AG09309 (cell line): ENCODE data around the gene TEAD2.

Experiments
- DNase-seq: peaks from one replicate; pipeline ENCODE4 v3.0.0-alpha.2; 2010; ENCODE audit warnings: low read depth
- H3K4me3 ChIP-seq: 2 replicates; pipeline ENCODE4 v1.5.1; 2011; ENCODE audit warnings: mild to moderate bottlenecking, low read depth, low read length, moderate library complexity; ENCODE audit not compliant: control insufficient read depth
- TF ChIP-seq, protein P1 (sequence below): IDR thresholded peaks from 2 replicates; pipeline ENCODE4 v1.5.1; 2011; ENCODE audit warnings: mild to moderate bottlenecking, low read depth, low read length, inconsistent platforms; ENCODE audit not compliant: insufficient read depth, control insufficient read depth; ENCODE audit errors: missing control alignments

Gene TEAD2

DNA sequence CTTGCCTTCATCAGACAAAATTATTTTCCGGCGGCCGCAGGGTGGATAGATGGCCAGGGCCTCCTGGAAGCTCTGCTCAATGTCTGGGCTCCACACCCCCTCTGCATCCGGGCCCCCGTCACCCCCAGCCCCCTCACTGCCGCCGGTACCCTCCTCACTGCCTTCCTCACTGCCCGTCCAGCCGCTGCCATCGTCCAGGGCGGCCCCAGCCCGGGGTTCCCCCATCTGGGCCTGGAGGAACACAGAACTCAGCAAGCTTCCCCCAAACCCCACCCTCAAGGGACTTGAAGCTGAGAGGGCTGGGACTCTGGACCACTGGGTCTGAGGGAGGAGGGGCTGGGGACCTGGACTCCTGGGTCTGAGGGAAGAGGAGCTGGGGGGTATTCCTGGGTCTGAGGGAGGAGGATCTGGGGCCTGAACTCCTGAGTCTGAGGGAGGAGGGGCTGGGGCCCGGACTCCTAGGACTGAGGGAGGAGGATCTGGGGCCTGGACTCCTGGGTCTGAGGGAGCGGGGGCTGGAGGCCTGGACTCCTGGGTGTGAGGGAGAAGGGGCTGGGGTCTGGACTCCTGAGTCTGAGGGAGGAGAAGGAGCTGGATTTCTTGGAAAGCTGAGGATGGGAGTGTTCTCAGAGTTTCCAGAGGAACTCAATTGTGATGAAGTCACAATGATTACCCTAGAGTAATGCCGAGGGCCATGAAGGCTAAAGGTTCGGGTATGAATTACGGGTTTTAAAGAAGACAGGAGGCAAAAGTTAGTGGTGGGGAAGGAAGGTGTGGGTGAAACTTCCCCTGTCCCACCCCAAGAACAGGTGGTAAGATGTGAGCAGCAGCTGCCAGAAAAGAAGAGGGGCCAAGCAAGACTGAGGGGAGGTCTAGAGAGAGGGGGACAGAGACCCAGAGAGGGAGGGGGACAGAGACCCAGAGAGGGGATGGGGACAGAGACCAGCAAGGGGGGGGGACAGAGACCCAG lies 2.1 kb downstream of the TEAD2 start:
- no peak overlapping the region for H3K4me3 ChIP-seq
- TF ChIP-seq, protein P1, sequence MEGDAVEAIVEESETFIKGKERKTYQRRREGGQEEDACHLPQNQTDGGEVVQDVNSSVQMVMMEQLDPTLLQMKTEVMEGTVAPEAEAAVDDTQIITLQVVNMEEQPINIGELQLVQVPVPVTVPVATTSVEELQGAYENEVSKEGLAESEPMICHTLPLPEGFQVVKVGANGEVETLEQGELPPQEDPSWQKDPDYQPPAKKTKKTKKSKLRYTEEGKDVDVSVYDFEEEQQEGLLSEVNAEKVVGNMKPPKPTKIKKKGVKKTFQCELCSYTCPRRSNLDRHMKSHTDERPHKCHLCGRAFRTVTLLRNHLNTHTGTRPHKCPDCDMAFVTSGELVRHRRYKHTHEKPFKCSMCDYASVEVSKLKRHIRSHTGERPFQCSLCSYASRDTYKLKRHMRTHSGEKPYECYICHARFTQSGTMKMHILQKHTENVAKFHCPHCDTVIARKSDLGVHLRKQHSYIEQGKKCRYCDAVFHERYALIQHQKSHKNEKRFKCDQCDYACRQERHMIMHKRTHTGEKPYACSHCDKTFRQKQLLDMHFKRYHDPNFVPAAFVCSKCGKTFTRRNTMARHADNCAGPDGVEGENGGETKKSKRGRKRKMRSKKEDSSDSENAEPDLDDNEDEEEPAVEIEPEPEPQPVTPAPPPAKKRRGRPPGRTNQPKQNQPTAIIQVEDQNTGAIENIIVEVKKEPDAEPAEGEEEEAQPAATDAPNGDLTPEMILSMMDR, result no peak
- DNase-seq, result no peak

DNA sequence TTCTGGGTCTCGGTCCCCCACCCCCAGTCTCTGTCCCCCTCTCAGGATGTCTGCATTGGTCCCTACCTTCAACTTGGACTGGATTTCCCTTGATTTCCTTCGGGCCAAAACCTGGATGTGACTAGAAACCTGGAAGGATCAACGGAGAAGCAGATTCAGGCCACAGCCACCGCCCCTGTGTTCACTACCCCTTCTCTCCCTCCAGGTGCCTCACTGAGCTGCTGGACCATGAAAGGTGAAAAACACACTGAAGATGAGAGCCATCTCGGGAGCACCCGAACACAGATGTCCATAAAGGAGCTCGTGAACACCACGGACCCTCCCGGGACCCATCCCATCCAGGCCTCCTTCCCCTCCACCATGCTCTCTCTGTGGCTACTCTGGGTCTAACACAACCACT lies 5.0 kb downstream of the TEAD2 start:
- DNase-seq, result no peak
- no peak overlapping the region for H3K4me3 ChIP-seq

DNA sequence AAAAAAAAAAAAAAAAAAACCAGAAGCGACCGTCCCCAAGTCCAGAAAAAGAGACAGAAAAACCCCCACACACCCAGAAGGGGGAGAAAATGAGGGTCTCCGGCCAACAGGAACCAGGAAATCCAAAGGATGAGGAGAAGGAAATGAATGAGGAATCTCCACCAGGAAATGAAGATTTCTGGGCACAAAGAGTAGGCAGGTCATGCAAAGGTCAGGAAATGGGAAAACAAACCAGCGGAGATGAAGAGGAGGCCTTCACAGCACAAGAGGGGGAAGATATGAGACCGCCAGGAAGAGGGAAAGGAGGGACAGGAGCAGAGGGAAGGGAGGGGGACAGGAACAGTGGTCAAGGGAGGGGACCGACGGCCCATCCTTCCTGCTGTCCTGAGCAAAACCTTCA lies 5.8 kb downstream of the TEAD2 start:
- TF ChIP-seq, protein P1, result no peak
- H3K4me3 ChIP-seq, result no peak overlapping the region
- DNase-seq, result no peak

More for the DNA sequence above, 5.0 kb downstream of the TEAD2 start:
- TF ChIP-seq, protein P1, result no peak

DNA sequence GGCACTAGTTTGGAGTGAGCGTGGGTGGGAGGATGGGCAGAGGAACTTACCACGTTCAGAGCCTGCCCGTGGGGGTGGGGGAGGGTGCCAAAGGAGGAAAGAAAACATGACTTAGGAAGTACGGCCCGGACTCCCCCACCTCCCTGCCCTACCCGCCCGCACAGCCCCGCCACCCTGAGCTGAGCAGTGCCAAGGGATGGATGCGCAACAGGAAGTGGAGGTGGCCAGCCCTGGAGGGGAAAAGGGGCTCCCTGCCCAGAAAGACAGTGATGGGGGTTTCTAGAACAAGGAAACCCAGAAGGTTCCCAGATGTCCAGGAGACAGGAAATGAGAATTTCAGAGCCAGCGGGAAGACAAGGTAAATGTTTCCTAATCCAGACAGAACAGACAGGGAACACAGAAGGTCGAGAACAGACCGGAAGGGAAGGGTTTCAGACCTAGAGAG lies 6.3 kb downstream of the TEAD2 start:
- no peak for DNase-seq
- TF ChIP-seq, protein P1, result no peak
- no peak overlapping the region for H3K4me3 ChIP-seq

DNA sequence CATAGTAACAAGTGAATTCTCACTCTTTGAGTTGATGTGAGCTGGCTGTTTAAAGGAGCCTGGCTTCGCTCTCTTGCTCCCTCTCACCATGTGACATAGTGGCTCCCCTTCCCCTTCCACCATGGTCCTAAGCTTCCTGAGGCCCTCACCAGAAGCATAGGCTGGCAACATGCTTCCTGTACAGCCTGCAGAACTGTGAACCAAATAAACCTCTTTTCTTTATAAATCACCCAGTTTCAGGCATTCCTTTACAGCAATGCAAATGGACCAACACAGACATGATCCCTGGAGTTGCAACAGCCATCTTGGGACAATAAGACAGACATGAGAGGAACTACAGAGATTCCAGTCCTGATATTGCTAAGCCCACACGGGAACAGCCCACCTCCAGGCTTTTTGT lies 12.6 kb downstream of the TEAD2 start:
- TF ChIP-seq, protein P1, result no peak
- DNase-seq, result no peak
- H3K4me3 ChIP-seq, result no peak overlapping the region

DNA sequence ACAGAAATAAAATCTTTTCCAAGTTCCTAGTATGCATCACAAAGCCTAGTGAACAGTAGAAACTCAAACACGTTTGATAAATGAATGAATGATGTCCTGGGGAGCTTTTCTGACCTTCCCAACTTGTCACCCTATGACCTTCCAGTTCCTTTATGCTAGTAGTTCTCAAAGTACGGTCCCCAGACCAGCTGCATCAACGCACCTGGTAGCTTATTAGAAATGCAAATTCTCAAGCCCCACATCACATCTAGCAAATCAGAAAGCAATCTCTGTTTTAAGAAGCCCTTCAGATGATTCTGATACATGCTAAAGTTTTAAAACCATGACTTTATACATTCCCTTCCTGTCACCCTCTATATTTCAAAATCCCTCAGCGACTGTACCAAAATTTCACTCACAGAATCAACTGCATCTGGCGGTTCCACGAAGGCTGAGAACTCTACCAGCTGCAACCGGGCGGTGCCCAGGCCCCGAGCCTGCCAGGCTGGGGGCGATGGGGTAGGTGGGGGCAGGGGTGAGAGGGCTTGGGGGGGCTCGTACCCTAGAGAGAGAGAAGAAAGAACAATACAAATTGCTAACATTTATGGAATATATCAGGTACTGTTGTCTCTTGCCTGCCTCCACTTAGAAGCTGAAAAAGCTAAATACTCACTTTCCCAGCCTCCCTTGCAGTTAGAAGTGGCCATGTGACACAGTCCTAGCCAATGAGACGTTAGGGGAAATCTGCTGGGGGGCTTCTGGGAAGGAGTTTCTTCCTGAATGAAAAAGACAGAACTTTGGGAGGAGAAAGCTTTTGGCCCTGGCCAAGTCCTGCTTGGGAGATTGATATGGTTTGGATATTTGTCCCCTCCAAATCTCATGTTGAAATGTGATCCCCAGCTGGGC lies 13.7 kb downstream of the TEAD2 start:
- TF ChIP-seq, protein P1, result no peak
- H3K4me3 ChIP-seq, result no peak overlapping the region
- DNase-seq, result no peak
